HG03060 (cell line): ENCODE results near the gene ST6GALNAC3.
A peak's percentile ranks its signal among the peaks of the same experiment; 100 is the strongest.
"Not testable (repeated sequence)": the region's sequence is repeated elsewhere in the genome, so short reads cannot be mapped to it uniquely, and the experiment has no call there.

Source experiments
- ATAC-seq: cut with Tn5 transposase; IDR thresholded peaks from one replicate; pipeline ENCODE4 v1.9.1; 2021; ENCODE audit warnings: low read depth, moderate number of reproducible peaks; ENCODE audit not compliant: unreplicated experiment

ST6GALNAC3 gene

GRCh38 chr1:76074321-76075187 lies at the start of gene ST6GALNAC3:
TSS of gene ST6GALNAC3 (plus strand) at chr1:76074746.
- peak; percentile 47 for ATAC-seq

GRCh38 chr1:76027341-76027740 lies 47.2 kb upstream of the ST6GALNAC3 start:
- no peak for ATAC-seq

DNA sequence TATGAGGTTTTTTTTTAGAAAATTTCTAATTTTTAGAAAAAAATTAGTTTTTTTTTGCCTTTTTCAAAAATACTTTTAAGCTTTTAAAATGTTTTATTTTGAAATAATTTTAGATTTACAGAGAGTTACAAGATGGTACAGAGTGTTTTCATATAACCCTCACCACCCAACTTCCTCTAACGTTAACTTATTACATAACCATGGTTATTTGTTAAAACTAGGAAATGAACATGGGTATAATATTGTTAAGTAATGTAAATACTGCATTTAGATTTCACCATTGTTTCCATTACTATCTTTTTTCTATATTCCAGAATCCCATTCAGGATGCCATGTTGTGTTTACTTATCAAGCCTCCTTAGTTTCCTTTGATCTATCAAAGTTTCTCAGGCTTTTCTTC lies 45.2 kb upstream of the ST6GALNAC3 start:
- no peak for ATAC-seq

- no peak for ATAC-seq
These were observed 43.0 kb upstream of the ST6GALNAC3 start for GRCh38 chr1:76031496-76031895.

- ATAC-seq = no peak
These were observed 40.6 kb upstream of the ST6GALNAC3 start for GRCh38 chr1:76033800-76034475.

GRCh38 chr1:76035053-76035452 lies 39.5 kb upstream of the ST6GALNAC3 start:
- ATAC-seq = no peak

DNA sequence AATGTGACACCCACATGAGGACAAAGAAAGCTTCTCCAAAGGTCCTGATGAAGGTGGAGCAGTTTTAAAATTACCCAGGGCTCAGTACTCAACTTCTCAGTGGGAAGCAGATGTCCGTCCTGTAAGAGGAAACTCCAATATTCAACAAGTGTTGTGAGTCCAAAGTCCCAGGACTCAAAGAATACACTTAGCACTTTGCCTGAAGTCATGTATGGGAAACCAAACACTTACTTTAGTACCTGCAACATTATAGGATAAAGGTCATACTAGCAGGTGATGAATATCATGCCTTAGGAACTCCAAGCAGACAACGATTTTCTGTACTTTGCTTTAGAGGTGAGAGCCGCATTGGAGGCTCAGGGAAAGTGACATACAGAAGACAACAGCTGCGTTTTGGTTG lies 37.2 kb upstream of the ST6GALNAC3 start:
- no peak for ATAC-seq

DNA sequence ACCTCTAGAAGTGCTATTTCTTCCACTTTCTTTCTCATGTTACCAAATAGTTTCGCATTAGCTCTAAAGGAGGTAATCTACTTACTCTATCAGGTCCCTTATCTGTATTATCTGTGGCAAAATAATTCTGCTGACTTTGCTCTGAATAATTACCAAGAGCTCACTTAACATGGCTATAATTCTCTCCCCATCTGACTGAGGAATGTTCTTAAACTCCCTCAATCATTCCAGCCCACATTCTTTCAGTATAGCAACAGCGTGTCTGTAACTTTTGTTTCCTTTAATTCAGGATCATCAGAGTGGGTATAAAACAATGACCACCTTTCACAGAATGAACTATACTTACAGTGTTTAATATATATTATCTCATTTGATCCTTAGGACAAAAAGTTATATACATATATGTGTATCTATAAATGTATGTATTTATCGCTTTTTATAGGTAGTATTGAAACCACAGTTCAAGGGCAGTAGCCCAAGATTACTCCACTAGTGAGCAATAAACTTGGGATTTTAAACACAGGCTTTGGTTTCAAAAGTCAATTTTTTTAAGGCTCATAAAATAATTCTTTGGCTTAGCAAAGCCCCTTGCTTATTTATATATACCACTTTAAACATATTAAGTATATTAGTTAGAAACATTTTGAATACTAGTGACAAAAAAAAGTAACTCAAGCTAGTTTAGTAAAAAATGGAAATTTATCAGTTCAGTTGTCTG lies 36.1 kb upstream of the ST6GALNAC3 start:
- ATAC-seq = no peak

- no peak for ATAC-seq
These were observed 28.4 kb upstream of the ST6GALNAC3 start for GRCh38 chr1:76046149-76046548.

- no peak for ATAC-seq
These were observed 26.3 kb upstream of the ST6GALNAC3 start for GRCh38 chr1:76048219-76048618.

DNA sequence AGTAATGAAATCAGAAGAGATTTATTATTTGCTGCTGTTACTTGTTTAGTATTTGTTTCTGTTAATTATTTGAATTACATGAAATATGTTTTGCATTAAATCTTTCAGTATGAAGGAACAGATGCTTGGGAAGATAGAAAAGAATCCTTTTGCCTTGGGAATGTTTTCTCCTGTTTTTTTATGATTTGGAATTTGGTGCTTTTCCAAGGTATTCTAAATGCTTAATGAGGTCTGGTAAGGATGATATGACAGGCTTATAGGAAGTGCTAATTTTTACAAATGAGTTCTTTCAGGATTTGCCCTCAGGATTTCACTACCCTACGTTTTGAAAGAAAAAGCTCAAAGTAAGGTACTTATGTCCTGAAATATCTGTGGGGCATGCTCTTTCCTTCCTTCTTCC lies 25.6 kb upstream of the ST6GALNAC3 start:
- ATAC-seq = no peak

- ATAC-seq = no peak
These were observed 25.0 kb upstream of the ST6GALNAC3 start for GRCh38 chr1:76049498-76049897.

GRCh38 chr1:76050073-76050472 lies 24.5 kb upstream of the ST6GALNAC3 start:
- not testable (repeated sequence) for ATAC-seq

DNA sequence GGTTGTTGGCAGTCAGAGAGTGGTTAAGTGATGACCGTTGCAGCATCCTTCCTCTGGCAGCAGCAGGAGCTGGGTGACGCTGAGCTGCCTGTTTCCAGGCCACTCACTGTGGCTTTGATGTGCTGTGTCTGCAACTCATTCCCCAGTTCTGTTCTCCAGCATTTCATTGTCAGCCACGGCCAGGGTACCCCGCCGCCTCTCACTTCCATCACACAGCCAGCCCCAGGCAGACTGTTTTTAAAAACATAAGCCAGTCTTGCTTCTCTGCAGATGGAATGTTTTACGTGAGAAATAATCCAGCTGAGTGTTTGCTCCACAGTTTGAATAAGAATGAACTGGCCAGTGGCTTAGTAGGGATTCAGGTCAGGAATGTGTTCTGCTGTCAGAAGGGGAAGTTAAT lies 21.5 kb upstream of the ST6GALNAC3 start:
- no peak for ATAC-seq

GRCh38 chr1:76054359-76054758 lies 20.2 kb upstream of the ST6GALNAC3 start:
- no peak for ATAC-seq

DNA sequence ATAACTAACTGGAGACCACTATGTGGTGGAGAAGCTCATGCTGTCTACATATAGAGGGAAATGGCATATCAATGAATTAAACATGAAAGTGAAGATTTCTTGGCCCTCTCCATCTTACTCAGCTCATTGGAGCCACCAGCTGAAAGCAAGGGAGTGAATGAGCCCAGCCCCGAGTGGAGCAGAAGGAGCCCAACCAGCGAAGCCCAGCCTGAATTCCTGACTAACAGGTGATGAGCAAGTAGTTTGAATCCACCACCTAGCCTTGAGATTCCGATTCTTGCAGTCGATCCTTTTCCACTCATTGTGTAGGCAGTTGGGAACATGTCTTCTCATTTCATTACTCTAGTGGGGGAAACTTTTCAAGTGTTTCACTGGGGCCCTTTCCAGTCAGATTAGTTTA lies 18.6 kb upstream of the ST6GALNAC3 start:
- no peak for ATAC-seq

DNA sequence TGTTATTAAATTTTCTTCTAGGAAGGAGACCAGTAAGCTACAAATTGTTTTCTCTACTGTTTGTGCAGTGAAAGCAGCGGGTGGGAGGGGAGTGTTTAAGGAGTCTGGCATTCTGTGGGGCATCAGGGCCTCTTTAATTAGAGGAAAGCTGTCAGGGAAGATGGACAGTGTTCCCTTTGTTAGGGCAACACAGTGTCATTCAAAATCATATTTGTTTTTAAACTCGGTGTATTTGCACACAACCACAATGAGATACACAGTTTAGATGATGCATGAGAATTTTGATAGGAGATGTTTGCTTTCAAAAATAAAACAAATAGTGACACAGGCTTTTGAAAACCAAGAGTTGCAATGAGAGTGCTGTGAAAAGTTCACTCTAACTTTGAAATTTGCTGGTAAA lies 15.1 kb upstream of the ST6GALNAC3 start:
- ATAC-seq = no peak

DNA sequence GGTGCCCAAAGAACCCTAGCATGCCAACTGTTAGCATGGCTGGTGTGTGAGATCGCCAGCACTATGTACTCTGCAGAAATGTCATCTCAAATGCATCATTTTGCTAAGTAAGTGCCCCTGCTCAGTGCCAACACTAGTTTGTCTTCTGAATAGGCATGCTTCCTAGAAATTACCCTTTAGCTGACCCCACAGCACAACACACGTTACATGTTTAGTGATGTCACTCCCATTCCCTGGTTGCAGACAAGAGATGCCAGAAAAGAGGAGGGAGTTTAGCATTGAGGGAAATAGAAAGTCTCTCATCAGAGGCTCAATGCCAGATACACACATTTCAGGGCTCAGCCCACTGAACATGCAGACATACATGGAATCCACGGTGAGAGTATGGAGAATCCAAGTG lies 9.3 kb upstream of the ST6GALNAC3 start:
- no peak for ATAC-seq

DNA sequence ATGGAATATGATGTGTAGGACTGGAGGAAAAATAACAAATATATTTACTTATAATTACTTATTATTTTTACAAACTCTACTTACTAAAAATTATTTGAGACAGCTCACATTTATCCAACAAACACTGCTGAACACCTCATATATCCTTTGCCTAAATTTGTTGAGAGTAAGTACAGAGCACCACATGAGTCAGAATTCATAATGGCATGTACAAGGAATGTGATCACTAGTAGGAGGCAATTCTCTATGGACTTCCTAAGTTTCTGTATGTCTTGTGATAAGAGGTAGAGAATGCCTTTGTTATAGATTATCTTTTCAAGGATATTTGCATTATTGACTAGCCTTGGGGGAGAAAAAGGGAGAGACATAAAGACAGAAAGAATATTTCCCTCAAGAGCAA lies 8.2 kb upstream of the ST6GALNAC3 start:
- ATAC-seq = no peak

GRCh38 chr1:76068542-76068941 lies 6.0 kb upstream of the ST6GALNAC3 start:
- ATAC-seq = no peak

- ATAC-seq = no peak
These were observed 5.5 kb upstream of the ST6GALNAC3 start for GRCh38 chr1:76068953-76069561.
